Activated T-cell treated with anti-CD3 and anti-CD28 coated beads for 1 hour (primary cell): ENCODE measurements around the gene L3MBTL4.
"Not testable (repeated sequence)": the region's sequence is repeated elsewhere in the genome, so short reads cannot be mapped to it uniquely, and the experiment has no call there.

Source experiments
- DNase-seq: peaks from one replicate; pipeline ENCODE4 v3.0.0-alpha.2; 2020; ENCODE audit warnings: low read depth

Gene L3MBTL4

GRCh38 chr18:6414723-6415417 is at the start of gene L3MBTL4:
Gene L3MBTL4 (minus strand): TSS chr18:6414911. CDS start chr18:6311625, 103,286 bp downstream.
- no peak for DNase-seq

DNA sequence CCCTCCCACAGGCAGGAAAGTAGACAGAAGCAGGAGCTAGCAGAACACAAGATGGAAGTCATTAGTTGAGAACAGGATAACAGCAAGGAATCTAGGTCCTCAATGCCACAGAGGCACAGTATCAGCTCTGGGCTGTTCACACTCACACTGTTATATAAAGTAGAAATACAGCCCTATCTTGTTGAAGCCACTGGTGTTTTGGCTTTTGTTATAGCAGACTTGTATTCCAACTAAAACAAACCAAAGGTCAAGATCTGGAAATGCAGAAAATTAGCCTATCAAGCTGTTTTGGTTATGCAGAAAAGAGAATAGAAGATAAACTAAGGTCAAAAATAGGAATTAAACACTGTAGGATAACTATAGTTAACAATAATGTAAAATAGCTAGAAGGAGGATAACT is 37.5 kb upstream of the L3MBTL4 start:
- DNase-seq: no peak

- no peak for DNase-seq
Measured at GRCh38 chr18:6449213-6449612, 34.5 kb upstream of the L3MBTL4 start.

DNA sequence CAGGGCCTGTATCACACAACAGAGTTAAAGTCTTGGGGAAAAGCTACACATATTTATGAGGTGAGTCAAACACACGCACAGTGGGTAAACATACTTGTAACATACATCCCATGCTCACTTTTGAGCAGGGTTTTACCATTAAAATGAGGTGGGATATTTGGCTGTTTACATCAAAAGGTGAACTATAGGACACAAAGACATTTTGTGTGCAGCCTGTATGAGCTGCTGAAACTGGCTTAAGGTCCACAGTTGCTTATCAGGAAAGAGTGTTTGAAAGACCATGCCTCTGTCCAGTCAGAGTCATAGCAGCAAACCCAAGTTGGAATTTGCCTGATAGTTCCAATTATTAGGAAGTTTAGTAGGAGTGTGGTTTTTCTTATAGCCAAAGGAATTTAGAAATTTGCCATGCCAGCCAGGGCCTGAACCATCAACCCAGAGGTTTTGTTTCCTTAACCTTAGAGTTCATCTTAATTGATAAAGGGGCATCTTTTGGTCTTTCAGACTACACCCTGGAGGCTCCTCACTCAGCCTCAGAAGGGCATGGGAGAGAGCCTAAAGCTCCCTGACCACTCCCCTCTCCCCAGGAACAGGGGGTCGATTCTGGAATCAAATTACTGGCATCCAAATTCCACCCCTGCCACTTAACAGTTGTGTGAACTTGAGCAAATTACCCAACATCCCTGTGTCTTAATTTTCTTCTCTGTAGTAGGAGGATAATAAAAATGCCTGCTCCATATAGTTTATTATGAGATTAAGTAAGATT is 29.9 kb upstream of the L3MBTL4 start:
- no peak for DNase-seq

DNA sequence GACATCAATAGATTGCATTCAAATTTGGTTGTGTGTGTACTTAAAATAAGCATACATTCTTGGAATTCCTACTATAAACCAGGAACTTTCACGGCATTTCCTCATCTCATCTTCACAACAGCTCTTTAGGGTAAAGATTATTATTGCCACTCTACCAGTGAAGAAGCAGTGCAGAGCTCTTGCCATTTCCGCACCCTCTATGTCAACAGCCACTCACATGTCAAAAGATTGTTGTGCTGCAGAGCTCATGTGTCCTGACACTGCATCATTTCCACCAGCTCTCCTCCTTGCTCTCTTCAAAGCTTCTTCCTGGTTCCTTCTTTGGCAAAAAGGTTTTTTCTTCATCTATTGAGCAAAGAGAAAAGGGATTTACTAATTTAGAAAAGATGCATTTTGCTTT is 26.5 kb upstream of the L3MBTL4 start:
- DNase-seq: no peak

- no peak for DNase-seq
Measured at GRCh38 chr18:6437937-6438818, 23.5 kb upstream of the L3MBTL4 start.

DNA sequence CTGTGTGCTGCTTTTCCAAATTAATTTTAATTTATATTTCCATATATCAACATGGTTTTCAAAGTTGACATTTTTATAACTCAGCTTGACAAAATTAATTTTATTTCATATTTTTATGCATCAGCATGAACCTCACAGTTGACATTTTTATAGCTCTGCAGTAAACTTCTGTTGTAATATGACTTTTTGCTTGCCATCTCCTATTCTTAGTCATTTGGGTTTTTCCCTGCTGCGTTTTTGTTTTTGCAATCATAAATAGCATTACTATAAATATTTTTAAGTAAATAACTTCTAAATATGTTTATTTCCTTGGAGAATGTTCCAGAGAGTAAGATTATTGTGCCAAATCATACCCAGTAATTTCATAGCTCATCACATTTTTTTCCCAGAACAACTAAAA is 21.0 kb upstream of the L3MBTL4 start:
- DNase-seq: no peak

DNA sequence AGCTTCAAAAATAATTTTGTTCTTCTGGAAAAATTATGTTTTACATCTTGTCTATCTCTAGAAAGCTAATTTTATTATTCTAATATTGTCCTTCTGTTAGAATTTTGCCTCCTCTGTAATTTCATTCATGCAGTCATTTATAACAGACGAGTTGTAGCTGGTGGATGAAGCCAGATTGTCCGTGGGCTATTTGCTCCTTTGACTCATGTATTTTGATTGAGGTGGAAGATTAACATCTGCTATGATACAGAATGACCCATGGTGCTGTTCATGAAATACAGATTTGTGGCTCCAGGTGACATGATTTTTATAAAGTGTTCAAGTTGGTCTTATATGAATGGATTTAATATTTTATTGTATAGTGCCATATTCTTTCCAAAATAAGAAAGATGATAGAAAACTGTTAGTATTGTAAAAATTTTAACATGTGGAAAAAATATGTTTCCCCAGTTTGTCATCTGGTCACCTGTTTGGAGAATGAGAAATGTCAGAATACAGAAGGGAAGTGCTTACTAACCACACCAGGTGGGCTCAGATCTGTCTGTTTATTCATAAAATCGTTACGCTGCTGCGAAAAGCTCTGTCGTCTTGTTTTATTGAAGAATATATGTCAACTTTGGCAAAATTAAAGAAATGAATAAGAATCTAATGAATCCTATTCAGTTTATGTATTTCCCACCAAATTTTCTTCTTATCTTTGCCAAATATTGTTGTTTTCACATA is 20.4 kb upstream of the L3MBTL4 start:
- DNase-seq: no peak

DNA sequence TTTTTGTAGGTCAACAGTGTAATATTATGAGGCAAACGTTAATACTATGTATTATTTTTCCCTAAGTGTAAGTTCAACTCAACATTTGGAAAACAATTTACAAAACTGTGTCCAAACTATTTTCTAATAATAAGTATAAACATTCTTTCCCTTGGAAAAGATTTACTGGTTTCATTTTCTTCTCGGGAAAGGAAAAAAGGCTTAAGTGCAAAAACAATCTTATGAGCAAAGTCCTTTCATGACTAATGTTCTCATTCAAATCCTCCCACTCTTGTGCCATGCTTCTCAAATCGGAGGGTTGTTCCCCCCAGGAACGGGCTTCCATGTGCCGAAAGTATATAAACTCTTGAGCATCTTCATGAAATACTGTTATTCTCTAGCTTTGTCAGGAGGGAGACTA is 19.8 kb upstream of the L3MBTL4 start:
- DNase-seq: no peak

GRCh38 chr18:6431659-6432318 is 17.1 kb upstream of the L3MBTL4 start:
- no peak for DNase-seq

DNA sequence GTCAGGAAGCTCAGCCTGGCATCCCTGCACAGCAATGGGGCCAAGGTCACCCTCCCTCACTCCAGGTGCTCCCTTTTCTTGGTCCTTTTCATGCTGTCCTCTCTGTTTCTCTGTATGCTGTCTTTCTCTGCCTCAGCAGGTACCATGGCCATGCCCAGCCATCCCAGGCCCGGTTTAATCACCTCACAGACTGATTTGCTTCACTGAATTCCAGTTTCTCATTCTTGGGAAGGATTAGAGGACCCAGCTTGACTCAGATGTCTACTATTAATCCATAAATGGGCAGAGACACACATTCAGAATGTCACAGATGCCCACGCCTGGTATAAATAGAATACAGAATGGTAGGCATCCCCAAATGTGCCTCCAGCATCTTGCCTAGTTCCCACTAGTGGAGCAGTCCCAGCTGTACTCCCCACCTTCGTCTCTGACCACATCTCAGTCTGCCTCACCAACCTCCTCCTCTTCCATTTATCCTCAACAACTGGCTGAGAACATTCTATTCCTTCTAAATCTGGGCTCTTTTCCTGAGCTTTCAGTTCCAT is 14.2 kb upstream of the L3MBTL4 start:
- DNase-seq: no peak

- DNase-seq: no peak
Measured at GRCh38 chr18:6427286-6427685, 12.6 kb upstream of the L3MBTL4 start.

- DNase-seq: no peak
Measured at GRCh38 chr18:6423289-6423688, 8.6 kb upstream of the L3MBTL4 start.

GRCh38 chr18:6414118-6414722 is 491 bp downstream of the L3MBTL4 start:
- no peak for DNase-seq

GRCh38 chr18:6413579-6414117 is 1.1 kb downstream of the L3MBTL4 start:
- no peak for DNase-seq

- no peak for DNase-seq
Measured at GRCh38 chr18:6412933-6413472, 1.7 kb downstream of the L3MBTL4 start.

- DNase-seq: no peak
Measured at GRCh38 chr18:6411382-6411781, 3.3 kb downstream of the L3MBTL4 start.

DNA sequence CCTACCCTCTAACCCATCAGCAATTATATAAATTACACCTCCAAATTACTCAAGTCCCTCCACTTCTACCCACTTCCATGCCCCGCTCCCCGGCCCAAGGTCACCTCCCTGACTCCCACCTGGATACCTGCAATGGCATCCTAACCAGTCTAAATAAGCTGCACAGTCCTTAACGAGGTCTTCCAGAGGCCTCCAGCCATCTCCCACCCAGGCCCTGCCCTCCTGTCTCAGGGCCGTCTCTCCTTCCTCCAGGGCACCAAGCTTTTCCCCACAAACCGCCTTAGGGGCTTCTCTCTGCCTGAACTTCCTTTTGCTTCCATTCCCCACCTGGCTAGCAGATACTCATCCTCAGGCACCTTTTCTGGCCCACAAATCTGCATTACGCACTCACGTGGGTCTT is 4.8 kb downstream of the L3MBTL4 start:
- no peak for DNase-seq

DNA sequence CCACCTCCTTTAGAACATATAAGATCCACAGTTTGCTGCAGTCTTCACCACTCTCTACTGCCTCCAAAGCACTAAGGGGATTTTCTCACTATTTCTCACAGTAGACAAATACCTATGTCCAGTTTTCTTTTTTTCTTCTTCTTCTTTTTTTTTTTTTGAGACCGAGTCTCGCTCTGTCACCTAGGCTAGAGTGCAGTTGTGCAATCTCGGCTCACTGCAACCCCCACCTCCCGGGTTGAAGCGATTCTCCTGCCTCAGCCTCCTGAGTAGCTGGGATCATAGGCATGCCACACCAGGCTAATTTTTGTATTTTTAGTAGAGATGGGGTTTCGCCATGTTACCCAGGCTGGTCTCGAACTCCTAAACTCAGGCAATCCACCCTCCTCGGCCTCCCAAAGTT is 6.2 kb downstream of the L3MBTL4 start:
- not testable (repeated sequence) for DNase-seq

DNA sequence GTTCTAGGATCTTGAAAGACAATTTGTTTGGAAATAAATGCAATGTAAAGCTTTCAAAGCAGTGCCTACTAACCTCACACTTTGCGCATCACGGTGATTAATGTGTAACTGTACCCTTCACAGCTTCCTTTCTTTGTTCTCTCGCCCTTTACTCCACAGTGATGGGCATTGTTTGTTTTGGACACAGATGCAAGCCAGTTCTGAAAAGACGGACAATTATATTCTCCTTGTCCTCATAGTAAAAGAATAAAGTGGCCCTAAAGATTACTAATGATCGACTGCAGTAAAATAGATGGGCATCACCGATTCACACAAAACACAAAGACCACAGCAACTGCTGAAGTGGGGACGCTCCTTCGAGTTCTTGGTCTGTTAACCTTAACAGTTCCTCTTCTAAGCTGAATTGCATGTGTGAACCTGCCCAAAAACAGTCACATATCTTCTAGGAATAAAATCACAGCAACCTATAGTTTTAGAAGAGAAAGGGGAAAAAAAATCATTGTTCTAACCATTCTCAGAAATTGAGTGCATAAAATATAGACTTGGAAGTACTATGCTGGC is 7.7 kb downstream of the L3MBTL4 start:
- DNase-seq: no peak
